Ishikawa (cell line): Measurements from ENCODE around the gene CNOT1.

Experiments
- CEBPB ChIP-seq: IDR thresholded peaks from 2 replicates; pipeline ENCODE4 v1.6.1; 2012
- CREB1 ChIP-seq: IDR thresholded peaks from 2 replicates; pipeline ENCODE4 v1.6.1; 2012; ENCODE audit warnings: low read depth
- EGR1 ChIP-seq: IDR thresholded peaks from 2 replicates; pipeline ENCODE4 v1.6.1; 2012
- EP300 ChIP-seq: IDR thresholded peaks from 2 replicates; pipeline ENCODE4 v1.6.1; 2012; ENCODE audit warnings: borderline replicate concordance
- FOXM1 ChIP-seq: IDR thresholded peaks from 2 replicates; pipeline ENCODE4 v1.6.1; 2012; ENCODE audit warnings: low read depth, borderline replicate concordance
- NFIC ChIP-seq: IDR thresholded peaks from 2 replicates; pipeline ENCODE4 v1.6.1; 2012
- RAD21 ChIP-seq: IDR thresholded peaks from 2 replicates; pipeline ENCODE4 v1.6.1; 2012; ENCODE audit warnings: low read depth
- REST ChIP-seq: IDR thresholded peaks from 2 replicates; pipeline ENCODE4 v1.6.1; 2012; ENCODE audit warnings: low read depth, mild to moderate bottlenecking
- TAF1 ChIP-seq: IDR thresholded peaks from 2 replicates; pipeline ENCODE4 v1.6.1; 2012; ENCODE audit warnings: low read depth, mild to moderate bottlenecking
- TCF12 ChIP-seq: IDR thresholded peaks from 2 replicates; pipeline ENCODE4 v1.6.1; 2012; ENCODE audit warnings: low read depth
- TEAD4 ChIP-seq: IDR thresholded peaks from 2 replicates; pipeline ENCODE4 v1.6.1; 2012
- USF1 ChIP-seq: IDR thresholded peaks from 2 replicates; pipeline ENCODE4 v1.6.1; 2012
- YY1 ChIP-seq: IDR thresholded peaks from 2 replicates; pipeline ENCODE4 v1.6.1; 2012; ENCODE audit warnings: low read depth
- ZBTB7A ChIP-seq: IDR thresholded peaks from 2 replicates; pipeline ENCODE4 v1.6.1; 2012; ENCODE audit warnings: low read depth
- TF ChIP-seq, protein P1 (sequence below): IDR thresholded peaks from 2 replicates; pipeline ENCODE4 v1.6.1; 2012

The CNOT1 gene

GRCh38 chr16:58636466-58636865 is 6.8 kb upstream of the CNOT1 start:
- TF ChIP-seq REST, result no peak
- no peak for TF ChIP-seq FOXM1

DNA sequence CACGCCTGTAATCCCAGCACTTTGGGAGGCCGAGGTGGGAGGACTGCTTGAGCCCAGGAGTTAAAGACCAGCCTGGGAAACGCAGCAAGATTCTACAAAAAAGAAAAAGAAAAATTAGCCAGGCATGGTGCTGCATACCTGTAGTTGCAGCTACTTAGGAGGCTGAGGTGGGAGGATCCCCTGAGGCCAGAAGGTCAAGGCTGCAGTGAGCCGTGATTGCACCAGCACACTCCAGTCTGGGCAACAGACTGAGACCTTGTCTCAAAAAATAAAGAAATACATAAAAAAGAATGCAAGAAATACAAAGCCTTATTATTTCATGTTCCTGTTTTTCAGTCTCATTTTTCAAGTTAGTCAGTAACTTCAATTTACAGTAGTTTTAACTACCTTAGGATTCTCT is 5.9 kb upstream of the CNOT1 start:
- TF ChIP-seq TCF12 (no peak), EP300 (no peak), NFIC (no peak), RAD21 (no peak), EGR1 (no peak), YY1 (no peak), FOXM1 (no peak), TEAD4 (no peak), REST (no peak), TAF1 (no peak), CEBPB (no peak), ZBTB7A (no peak), USF1 (no peak), CREB1 (no peak)
- TF ChIP-seq, protein P1, sequence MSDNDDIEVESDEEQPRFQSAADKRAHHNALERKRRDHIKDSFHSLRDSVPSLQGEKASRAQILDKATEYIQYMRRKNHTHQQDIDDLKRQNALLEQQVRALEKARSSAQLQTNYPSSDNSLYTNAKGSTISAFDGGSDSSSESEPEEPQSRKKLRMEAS, result no peak

GRCh38 chr16:58634265-58634802 is 4.7 kb upstream of the CNOT1 start:
- TF ChIP-seq NFIC (no peak), ZBTB7A (no peak), EGR1 (no peak)

GRCh38 chr16:58628845-58629732 is 537 bp downstream of the CNOT1 start:
- TF ChIP-seq EP300, result no peak
- no peak; the same call in 1 of the 2 replicates for TF ChIP-seq TCF12
- no peak for TF ChIP-seq CEBPB
- TF ChIP-seq CREB1, result no peak
- TF ChIP-seq NFIC, result no peak
- TF ChIP-seq RAD21, result no peak
- TF ChIP-seq TAF1, result no peak; the same call in 1 of the 2 replicates
- TF ChIP-seq YY1, result no peak
- TF ChIP-seq ZBTB7A, result no peak; the same call in 1 of the 2 replicates
- TF ChIP-seq REST, result no peak
- TF ChIP-seq EGR1, result no peak

GRCh38 chr16:58624209-58624608 is 5.4 kb downstream of the CNOT1 start:
- TF ChIP-seq, protein P1, result no peak
- TF ChIP-seq FOXM1 (no peak), TCF12 (no peak), REST (no peak), TEAD4 (no peak), ZBTB7A (no peak), TAF1 (no peak), USF1 (no peak), RAD21 (no peak), YY1 (no peak), CREB1 (no peak), EP300 (no peak), NFIC (no peak), EGR1 (no peak), CEBPB (no peak)
